H54 (cell line): ENCODE data around the gene AKAP13.

ENCODE experiments used
- DNase-seq: peaks from one replicate; pipeline ENCODE4 v3.0.0; 2011; ENCODE audit warnings: low spot score, mixed read lengths; ENCODE audit not compliant: insufficient read length
- FAIRE-seq: peaks from 3 replicates; lab custom pipeline; 2011; peaks lifted over from hg19 to GRCh38; lab: Jason Lieb, UNC
- POLR2A ChIP-seq: IDR thresholded peaks from 2 replicates; pipeline ENCODE4 v1.6.1; 2011; ENCODE audit warnings: low read depth, mild to moderate bottlenecking, low read length

The AKAP13 gene

DNA sequence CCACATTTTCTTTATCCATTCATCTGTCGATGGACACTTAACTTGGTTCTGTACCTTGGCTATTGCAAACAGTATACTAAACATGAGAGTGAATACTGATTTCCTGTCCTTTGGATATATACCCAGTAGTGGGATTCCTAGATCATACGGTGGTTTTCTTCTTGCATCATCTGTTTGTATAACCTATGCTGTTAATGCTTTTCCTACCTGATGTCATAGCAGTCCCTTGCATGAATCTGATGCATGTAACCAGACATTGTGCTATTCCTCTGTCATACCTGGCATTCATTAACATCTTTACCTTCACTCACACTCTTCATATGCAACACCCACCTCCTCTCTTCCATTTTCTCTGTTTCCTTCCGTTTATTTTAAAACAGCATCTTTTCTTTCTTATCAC is 229.1 kb downstream of the AKAP13 start:
- FAIRE-seq (no peak), DNase-seq (no peak)
- no peak for TF ChIP-seq POLR2A

DNA sequence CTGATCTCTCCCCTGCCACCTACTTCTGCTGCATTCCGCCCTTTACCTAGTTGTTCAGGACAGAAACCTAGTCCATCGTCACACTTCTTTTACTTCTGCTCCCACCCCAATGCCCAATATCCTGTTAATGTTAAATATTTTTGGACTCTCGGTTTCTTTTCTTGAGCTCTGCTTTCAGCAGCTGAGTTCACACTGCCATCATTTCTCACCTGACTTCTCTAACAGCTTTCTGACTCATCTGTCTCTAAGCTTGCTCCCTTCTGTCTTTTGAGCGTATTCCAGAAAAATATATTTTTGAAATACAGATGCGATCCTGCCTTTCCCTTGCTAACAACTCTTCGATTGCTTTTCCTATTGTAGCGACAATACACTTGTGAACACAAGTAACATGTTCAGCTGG is 231.0 kb downstream of the AKAP13 start:
- no peak for FAIRE-seq
- no peak for DNase-seq
- no peak for TF ChIP-seq POLR2A

DNA sequence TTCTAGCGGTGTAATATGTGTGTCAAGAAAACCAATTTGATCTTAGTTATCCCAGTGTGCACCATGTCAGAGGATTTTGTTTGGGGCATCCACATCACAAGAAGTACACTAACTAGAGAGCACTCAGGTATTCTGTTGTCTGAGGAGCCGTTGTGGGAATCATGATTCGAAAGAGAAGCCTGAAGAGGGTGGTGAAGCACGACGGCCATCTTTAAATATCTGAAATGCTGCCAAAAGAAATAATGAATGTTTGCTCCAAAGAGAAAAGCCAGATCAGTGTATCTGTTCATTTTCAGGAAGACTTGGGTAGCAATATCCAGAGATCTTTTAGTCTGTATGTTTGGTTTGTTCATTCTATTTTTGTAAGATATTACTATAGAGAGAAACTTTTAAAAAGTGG is 233.7 kb downstream of the AKAP13 start:
- FAIRE-seq (no peak), DNase-seq (no peak)
- TF ChIP-seq POLR2A = no peak

DNA sequence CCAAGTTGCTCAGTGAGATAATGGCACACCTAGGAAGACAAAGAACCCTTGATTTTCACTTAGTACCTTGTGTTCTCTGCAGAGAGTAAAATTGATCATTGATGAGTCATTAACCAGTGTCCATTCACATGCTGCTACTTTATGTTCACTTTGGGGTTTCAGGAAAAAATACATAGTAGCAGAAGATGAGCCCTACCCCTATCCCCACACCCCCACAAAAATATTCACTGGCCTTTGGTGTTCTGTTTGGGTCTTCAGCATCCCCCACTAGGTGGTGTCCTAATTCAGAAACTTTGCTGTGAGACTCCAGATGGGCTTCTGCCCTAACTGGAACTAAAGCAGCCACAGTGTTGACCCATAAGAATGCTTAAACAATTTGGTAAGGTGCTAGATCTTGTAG is 235.5 kb downstream of the AKAP13 start:
- TF ChIP-seq POLR2A = no peak
- DNase-seq (no peak), FAIRE-seq (no peak)

DNA sequence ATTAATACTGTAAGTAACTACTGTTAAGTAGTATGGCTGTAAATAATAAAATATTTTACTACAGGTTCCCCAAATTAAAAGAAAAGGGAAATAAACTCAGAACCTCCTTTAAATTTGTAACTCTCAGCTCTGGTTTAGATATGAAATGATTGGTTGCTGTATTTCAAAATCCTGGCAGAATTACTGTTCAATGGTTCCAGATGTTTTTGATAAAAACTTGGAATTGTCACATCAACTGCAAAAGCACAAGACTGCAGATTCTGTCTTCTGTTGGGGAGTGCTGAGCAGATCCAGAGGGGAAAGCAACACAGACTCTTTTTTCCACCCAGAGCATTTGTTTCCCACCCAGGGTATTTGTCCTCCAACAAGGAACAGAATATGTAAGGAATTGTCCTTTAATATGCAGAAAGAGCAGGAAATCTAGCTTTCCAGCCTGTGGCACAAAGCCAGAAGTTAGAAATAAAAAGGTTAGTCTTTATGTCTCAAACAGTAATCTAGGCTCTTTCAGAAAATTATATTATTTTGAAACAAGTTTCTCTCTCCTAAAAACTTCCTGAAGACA is 236.2 kb downstream of the AKAP13 start:
- no peak for FAIRE-seq

DNA sequence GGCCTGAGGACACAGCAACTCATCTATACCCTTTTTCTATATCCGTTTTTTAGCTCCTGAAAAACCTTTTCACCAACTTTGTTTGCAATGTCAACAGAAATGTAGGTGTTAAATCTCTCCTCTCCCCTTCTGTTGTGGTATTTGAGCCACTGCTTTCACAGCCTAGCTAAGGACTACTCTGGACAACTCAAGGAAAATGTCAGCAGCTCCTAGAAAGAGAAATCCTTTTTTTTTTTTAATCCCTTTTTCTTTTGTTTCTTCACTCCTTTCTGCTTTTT is 237.8 kb downstream of the AKAP13 start:
- no peak for TF ChIP-seq POLR2A
- no peak for DNase-seq
- no peak for FAIRE-seq

More for the DNA sequence above, 236.2 kb downstream of the AKAP13 start:
- no peak for TF ChIP-seq POLR2A
- no peak for DNase-seq

DNA sequence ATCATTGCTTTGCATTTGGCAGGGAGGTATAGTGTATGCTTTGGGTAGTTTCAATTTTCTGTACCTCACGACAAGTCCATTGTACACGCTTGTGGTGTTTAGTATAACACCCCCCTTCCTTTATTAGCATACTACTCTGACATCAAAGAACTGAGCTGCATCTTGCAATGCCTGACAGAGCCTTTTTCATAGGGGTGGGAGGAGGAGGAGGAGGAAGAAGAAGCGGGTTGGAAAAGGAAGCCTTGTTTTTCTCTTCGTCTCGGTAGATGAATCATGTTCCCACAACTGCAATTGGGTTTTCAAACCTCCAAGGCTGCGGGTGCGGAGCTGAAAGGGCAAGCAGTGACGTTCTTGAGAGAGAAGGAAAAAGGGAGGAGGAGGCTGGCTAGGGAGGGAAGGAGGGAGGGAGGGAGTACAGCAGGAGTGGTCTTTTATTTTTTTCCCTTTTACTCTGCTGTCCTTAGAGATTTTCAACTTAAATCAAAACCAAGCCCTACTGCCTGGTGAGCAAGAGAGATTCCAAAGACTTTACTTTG is 238.6 kb downstream of the AKAP13 start:
- no peak for TF ChIP-seq POLR2A
- FAIRE-seq (peak; percentile 73), DNase-seq (peak; percentile 34)

DNA sequence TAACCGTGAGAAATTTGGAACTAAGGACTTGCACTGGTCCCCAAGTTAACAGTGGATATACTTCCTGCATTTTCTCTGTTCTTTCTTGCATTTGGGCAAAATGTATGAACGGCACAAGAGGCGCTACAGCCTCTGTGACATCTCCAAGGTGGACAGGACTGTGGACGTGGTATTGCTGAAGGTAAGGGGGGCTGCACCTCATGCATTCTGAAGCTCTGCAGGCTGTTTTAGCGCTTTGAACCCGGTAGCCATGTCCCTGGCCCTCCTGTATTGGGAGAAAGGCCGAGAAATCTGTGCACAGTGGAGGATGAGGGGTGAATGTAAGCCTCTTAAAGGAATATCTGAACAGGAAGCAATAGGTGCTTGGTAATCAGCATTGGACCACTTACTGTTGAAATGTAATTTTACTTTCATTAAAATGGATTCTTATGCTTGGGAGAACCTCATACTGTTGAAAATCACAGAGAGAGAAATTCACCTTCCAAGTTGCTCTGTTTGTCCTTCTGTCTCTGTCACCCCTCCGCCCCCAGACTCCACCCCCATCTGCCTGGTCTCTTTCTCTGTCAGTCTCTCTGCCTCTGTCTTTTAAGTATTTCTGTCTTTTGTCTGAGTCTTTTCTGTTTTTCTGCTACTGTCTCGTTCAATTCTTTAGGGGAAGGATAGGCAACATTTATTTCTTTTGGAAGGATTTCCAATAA is 239.7 kb downstream of the AKAP13 start:
- TF ChIP-seq POLR2A = no peak
- no peak for FAIRE-seq
- no peak for DNase-seq

DNA sequence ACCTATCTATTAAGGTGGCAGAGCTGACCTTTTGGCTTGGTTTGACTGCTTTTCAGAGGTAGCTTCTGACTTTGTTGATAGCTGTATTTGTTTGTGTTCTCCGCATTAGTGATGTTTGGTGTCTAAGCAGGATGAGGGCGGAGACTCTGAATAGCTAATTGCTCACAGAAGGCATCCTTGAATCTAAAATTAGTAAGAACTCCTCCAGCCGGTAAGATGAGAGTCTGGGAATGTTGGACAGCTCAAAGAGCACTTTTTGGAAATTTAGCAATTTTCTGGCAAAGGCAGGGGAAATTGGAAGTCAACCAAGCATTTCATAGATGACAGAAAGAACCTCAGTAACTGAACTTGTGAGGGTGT is 240.3 kb downstream of the AKAP13 start:
- TF ChIP-seq POLR2A = no peak
- no peak for DNase-seq
- no peak for FAIRE-seq

DNA sequence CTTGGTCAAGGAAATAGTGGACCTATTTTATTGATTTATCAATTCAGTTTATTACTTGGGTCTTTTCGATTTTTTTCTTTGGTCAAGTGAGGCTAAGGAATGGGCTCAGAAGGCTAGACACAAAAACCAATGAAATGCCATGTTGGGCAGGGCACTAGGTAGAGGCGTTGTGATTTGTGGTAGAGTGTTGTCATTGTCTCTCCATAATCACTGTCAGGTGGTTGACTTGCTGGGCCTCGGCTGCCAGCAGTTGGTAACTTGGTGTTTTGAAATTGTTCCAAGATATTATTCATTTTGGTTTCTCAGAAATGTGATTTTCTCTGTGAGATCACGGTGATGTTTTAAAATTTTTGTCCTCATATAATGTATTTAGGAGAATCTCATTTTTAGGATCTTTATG is 240.7 kb downstream of the AKAP13 start:
- TF ChIP-seq POLR2A = no peak
- DNase-seq (no peak), FAIRE-seq (no peak)

DNA sequence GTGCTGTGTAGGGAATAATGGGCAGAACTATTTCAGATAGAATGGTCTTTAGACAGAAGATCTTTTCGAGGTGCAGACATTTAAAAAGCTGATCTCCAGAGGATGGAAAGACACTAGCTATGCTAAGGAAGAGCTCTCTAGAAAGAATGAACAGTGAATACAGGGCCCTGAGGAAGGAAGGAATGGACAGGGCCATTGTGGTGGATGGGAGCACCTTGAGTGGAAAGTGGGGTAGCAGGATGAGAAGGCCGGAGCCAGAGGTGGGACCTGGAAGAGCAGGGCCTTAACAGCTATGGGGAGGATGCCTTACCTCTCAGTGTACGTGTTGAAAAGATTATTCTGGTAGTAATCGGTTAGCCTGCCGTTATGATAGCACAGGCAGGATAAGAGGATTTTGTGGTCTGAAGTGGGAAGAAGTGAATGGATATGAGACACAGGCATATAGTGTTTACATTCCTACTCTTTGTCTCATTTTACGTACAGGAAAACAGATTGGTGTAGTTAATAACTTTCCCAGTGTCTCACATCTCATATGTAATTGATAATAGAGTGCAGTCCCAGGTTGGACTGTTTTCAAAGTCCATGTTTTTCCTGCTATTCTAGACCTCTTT is 241.9 kb downstream of the AKAP13 start:
- DNase-seq = no peak
- FAIRE-seq = no peak
- TF ChIP-seq POLR2A = no peak

DNA sequence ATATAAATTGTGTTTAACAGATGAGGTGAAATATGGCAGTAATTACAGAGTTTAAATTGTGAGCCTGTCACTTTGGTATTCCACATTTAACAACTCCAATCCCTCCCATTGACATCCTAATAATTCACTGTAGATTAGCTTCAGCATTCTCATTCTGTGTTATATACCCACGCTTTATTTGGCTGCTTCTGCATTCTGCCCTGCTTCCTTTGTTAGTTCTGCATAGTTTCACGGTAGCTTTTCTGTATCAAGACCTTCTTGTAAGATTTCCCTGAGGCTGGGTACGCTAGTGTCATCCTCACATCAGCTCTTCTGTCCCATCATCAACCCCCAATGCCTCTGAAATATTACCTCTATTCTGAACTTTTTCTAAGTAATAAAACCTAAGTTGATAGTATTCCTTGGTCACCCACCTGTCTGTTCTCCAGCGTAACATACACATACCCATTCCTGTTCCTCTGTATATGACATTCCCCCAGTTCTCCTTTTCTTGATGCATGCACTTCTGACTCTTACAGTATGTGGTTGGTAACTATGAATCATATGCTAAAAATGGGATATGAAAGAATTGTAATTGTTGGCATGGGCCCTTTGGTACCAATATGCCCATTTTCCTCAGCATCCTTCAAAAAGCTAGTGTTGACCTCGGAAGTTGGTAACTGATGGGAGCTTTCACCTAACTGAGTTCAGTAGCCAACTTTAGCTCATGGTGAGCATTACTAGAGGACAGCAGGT is 243.1 kb downstream of the AKAP13 start:
- TF ChIP-seq POLR2A = no peak
- DNase-seq (no peak), FAIRE-seq (no peak)

DNA sequence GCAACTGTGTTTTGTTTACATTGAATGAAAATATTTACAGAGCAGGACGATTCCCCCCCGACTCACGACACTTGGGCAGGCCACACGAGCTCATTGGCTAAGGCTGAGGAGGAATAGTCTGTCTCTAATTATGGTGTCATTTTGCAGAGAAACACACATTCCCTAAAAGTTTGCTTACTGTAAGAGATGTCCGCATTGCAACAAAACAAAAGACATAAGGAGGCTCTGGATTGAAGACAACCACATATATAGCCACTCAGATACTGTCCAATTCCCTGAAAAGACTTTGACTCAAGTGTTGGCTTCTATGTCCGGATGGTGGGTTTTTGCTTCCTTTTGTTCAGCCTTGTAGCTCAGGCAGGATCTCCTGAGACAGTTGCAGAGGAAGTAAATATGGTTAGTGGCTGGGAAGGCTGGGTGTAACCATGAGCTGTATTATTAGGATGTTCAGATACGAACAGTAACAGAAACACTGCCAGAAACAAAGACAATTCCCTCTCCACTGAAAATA is 243.9 kb downstream of the AKAP13 start:
- DNase-seq (no peak), FAIRE-seq (no peak)
- no peak for TF ChIP-seq POLR2A

DNA sequence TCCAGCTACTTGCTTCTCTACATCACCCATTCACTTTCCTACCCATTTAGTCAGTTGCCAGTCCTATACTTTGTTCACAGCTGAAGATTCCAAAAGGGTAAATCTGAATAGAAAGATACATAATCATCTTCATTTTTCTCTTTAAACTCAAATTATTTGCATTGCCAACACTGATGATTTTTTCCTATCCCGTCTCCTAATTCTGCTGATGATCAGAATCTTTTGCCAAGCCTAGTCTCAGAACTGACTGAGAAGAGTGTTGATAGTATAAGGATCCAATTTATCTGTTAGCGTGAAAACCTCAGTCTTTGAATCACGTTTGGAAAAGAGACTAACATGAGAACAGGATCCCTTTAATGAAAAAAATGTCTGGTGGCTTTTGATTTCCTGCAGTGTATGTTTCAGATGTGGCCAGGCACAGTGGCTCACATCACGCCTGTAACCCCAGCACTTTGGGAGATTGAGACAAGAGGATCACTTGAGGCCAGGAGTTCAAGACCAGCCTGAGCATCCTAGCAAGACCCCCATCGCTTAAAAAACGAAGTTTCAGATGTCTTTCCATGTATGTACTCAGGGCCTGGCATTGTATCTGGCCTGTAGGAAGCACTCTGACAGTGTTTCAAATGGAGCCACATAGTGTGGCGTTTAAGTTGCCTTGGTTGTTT is 244.9 kb downstream of the AKAP13 start:
- FAIRE-seq (no peak), DNase-seq (no peak)
- TF ChIP-seq POLR2A = no peak

DNA sequence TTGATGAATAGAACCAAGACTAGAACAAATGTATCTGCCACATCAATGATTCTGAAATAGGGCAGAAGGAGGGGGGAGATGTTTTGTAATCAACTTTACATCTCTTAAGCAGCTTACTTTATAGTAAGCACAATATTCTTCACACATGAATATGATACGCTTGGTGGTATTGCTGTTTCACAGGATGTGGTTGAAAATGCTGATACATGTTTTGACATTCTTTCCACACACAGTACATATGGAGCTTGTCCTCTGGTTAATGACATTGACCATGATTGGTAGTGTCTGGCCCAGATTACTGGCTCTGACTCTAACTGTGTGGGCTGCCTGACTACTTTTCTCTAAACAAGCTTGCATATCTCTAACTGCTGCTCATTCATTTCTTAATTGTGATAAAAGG is 245.5 kb downstream of the AKAP13 start:
- no peak for TF ChIP-seq POLR2A
- DNase-seq (no peak), FAIRE-seq (no peak)
